Ascending aorta (tissue), 2 donors: ENCODE data around the gene COA6. TPM values are rescaled to one million over a fixed set of nuclear protein-coding genes. Genes with fewer than 3 reads are reported as not detected.

Experiments used
- DNase-seq, 2 donors: peaks; one replicate each; pipeline ENCODE4 v3.0.0-alpha.2; 2019; ENCODE audit warnings: low spot score in 2 of 2
- H3K27ac ChIP-seq, 2 donors: fragments of 200-600 bp; sonication (generic); one replicate each; pipeline ENCODE4 v1.5.1; 2016 to 2017; ENCODE audit warnings: mild to moderate bottlenecking in 1 of 2
- H3K27me3 ChIP-seq: fragments of 200-600 bp; sonication (generic); one replicate; pipeline ENCODE4 v1.5.1; 2017
- H3K36me3 ChIP-seq, 2 donors: fragments of 200-600 bp; sonication (generic); one replicate each; pipeline ENCODE4 v1.5.1; 2016
- H3K4me1 ChIP-seq, 2 donors: fragments of 200-600 bp; sonication (generic); one replicate each; pipeline ENCODE4 v1.5.1; 2016 to 2017; ENCODE audit warnings: mild to moderate bottlenecking in 1 of 2
- H3K4me3 ChIP-seq, 2 donors: fragments of 200-600 bp; sonication (generic); one replicate each; pipeline ENCODE4 v1.5.1; 2016 to 2017; ENCODE audit warnings: mild to moderate bottlenecking in 1 of 2
- H3K9me3 ChIP-seq, 2 donors: fragments of 200-600 bp; sonication (generic); one replicate each; pipeline ENCODE4 v1.5.1; 2016
- intact Hi-C: fragments of 100-400 bp; cut with DNase I; formaldehyde crosslinking; loops from one replicate; pipeline ENCODE4 v1.15.1; 2023
- total RNA-seq: library from RNA; depleted of rRNA; stranded (reverse); fragments of >200 nt; gene quantifications from one replicate; pipeline ENCODE4 v1.1.0, GENCODE V29; 2016
- TF ChIP-seq, protein P1 (sequence below), 3 experiments: fragments of 200-600 bp in 2 of 3; fragments of 450-650 bp in 1 of 3; sonication (generic) in 2 of 3; IDR thresholded peaks; one replicate each; pipeline ENCODE4 v1.5.1; 2016 to 2019; ENCODE audit warnings: antibody characterized with exemption in 3 of 3, mild to moderate bottlenecking in 1 of 3, moderate library complexity in 1 of 3

The COA6 gene
- total RNA-seq, 1 donor from 2014 or later = not detected

DNA sequence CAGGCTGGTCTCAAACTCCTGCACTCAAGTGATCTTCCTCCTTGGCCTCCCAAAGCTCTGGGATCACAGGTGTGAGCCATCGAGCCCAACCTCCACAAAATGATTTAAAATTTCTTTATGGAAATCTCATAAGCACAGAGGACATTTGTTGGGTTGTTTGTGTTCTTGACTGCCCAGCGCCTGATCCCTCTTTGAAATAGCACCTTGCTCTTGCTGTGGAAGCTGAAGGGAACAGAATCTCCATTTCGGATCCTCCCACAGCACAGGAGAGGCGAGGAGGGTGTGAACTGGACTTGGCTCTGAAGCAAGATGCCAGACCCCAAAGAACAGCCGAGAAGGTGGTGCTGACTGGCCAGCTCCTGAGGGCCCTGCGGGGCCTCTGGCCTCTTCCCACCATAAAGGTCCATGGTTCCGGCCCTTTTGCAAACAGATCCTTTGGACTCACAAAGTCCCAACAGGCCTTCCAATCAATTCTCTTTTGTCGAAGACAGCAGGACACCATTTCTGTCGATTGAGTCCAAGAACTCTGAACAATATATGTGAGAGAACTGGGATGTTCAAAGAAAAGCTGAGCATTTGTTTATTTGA, 45.6 kb upstream of the COA6 start:
- Histone ChIP-seq H3K27me3 (no peaks in the 10 kb centered on the region), H3K27ac (no peak overlapping the region), H3K9me3 (no peaks in the 10 kb centered on the region), H3K36me3 (no peaks in the 10 kb centered on the region), H3K4me1 (no peaks in the 10 kb centered on the region), H3K4me3 (no peak overlapping the region)
- DNase-seq = no peak
- intact Hi-C loops = loop anchor here (5.0 kb wide), 1 partner anchor 215 kb away; no protein-coding TSS in a partner anchor
- TF ChIP-seq, protein P1, sequence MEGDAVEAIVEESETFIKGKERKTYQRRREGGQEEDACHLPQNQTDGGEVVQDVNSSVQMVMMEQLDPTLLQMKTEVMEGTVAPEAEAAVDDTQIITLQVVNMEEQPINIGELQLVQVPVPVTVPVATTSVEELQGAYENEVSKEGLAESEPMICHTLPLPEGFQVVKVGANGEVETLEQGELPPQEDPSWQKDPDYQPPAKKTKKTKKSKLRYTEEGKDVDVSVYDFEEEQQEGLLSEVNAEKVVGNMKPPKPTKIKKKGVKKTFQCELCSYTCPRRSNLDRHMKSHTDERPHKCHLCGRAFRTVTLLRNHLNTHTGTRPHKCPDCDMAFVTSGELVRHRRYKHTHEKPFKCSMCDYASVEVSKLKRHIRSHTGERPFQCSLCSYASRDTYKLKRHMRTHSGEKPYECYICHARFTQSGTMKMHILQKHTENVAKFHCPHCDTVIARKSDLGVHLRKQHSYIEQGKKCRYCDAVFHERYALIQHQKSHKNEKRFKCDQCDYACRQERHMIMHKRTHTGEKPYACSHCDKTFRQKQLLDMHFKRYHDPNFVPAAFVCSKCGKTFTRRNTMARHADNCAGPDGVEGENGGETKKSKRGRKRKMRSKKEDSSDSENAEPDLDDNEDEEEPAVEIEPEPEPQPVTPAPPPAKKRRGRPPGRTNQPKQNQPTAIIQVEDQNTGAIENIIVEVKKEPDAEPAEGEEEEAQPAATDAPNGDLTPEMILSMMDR (IDR thresholded peaks at IDR 0.05) = no peak

DNA sequence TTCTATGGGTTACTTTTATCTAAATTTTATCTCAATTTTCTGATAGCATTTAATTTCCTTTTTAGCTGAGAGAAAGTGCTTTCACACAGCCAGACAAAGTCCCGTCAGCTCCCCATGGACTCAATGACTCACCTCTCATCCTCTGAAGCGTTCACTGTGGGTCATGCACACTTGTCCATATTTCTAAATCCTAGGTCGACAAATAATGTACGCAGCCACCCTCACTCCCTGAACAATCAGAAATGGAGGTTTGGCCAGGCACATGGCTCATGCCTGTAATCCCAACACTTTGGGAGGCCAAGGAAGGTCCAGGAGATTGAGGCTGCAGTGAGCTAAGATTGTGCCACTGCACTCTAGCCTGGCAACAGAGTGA, 42.4 kb upstream of the COA6 start:
- Histone ChIP-seq H3K4me3 (no peak overlapping the region), H3K36me3 (no peaks in the 10 kb centered on the region), H3K9me3 (no peaks in the 10 kb centered on the region), H3K27me3 (no peaks in the 10 kb centered on the region), H3K4me1 (no peaks in the 10 kb centered on the region), H3K27ac (no peak overlapping the region)
- TF ChIP-seq, protein P1 (IDR thresholded peaks at IDR 0.05) = no peak
- intact Hi-C loops = no loop called here
- no peak for DNase-seq

DNA sequence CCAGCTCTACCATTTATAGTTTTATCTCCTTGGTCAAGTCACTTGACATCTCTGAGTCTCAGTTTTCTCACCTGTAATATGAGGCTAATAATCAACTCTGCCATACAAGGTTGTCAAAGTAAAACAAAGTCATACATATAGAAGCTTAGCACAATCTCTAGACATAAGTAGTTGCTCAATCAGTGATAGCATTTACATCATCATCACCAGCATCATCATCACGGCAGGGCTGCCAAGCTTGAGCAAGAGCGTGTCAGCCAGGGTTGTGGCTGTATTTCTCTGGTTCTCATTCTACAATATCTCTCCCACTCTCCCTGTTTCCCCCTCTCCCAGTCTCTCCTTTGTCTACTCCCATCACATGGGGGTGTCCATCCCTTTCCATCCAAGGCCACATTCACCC, 41.7 kb upstream of the COA6 start:
- Histone ChIP-seq H3K4me3 (no peak overlapping the region), H3K4me1 (no peaks in the 10 kb centered on the region), H3K27ac (no peak overlapping the region), H3K9me3 (peaks cover 0 to 1% of the 10 kb centered on the region in 2 donors), H3K36me3 (no peaks in the 10 kb centered on the region), H3K27me3 (no peaks in the 10 kb centered on the region)
- intact Hi-C loops = no loop called here
- DNase-seq = no peak
- TF ChIP-seq, protein P1 (IDR thresholded peaks at IDR 0.05) = no peak

DNA sequence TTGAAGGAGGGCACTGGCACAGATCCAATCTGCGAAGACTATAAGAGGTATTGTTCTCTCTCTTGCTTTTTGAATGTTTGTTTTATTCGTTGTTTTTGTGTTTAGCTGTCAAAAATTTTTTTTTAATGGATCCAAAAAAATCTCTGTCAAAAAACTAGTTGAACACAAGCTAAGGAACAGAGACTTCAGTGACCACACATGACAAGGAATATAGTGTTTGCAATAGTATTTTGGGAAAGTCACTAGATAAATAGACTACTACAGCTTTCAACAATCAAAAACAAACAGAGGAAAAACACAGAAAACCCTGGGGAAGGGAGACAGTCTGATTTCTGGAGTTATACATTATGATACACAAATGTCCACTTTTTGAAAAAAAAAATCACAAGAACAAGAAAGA, 36.9 kb upstream of the COA6 start:
- H3K9me3 ChIP-seq = peaks cover 0 to 14% of the 10 kb centered on the region in 2 donors
- H3K4me1 ChIP-seq = no peaks in the 10 kb centered on the region
- H3K36me3 ChIP-seq = no peaks in the 10 kb centered on the region
- no peak overlapping the region for H3K4me3 ChIP-seq
- no peak for DNase-seq
- no peaks in the 10 kb centered on the region for H3K27me3 ChIP-seq
- TF ChIP-seq, protein P1 (IDR thresholded peaks at IDR 0.05) = no peak
- H3K27ac ChIP-seq = no peak overlapping the region
- intact Hi-C loops = no loop called here

DNA sequence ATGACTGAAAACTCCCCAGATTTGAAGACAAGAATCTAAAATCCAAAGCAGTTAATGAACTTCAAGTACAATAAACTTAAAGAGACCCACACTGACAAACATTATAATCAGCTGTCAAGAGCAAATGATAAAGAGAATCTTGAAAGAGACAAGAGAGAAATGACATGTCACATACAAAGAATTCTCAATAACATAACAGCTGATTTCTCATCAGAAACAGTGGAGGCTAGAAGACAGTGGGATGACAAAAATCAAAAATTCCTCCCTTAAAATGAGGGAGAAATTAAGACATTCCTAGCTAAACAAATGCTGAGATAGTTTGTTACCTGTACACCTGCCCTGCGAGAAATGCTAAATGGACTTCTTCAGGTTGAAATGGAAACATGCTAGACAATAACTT, 36.0 kb upstream of the COA6 start:
- Histone ChIP-seq H3K9me3 (peaks cover 0 to 14% of the 10 kb centered on the region in 2 donors), H3K4me3 (no peak overlapping the region), H3K27me3 (no peaks in the 10 kb centered on the region), H3K27ac (no peak overlapping the region), H3K4me1 (no peaks in the 10 kb centered on the region), H3K36me3 (no peaks in the 10 kb centered on the region)
- intact Hi-C loops = no loop called here
- DNase-seq = no peak
- TF ChIP-seq, protein P1 (IDR thresholded peaks at IDR 0.05) = no peak

DNA sequence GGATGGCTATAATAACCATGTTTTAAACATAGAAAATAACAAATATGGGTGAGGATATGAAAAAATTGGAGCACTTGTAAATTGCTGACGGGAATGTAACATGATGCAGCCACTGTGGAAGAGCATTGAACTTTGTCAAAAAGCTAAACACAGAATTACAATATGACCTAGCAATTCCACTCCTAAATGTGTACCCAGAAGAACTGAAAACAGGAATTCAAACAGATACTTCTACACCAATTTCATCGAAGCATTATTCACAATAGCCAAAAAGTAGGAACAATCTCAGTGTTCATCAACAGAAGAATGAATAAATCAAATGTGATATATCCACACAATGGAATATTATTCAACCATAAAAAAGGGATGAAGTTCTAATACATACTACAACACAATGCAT, 32.7 kb upstream of the COA6 start:
- DNase-seq = no peak
- intact Hi-C loops = no loop called here
- peaks cover 0 to 14% of the 10 kb centered on the region in 2 donors for H3K9me3 ChIP-seq
- no peak overlapping the region for H3K27ac ChIP-seq
- no peaks in the 10 kb centered on the region for H3K27me3 ChIP-seq
- no peak overlapping the region for H3K4me3 ChIP-seq
- TF ChIP-seq, protein P1 (IDR thresholded peaks at IDR 0.05) = no peak
- no peaks in the 10 kb centered on the region for H3K4me1 ChIP-seq
- no peaks in the 10 kb centered on the region for H3K36me3 ChIP-seq
